ENCODE data around the gene SKP2. TPM values are rescaled to one million over a fixed set of nuclear protein-coding genes. Genes with fewer than 3 reads are reported as not detected.

Gene SKP2
- polyA plus RNA-seq, 1 donor from 2014 or later: 26.0 TPM

- Histone ChIP-seq H4K20me1 (ENCODE audit: insufficient read depth) (no peaks in the 10 kb centered on the region), H3F3A (ENCODE audit: insufficient read depth, low read length, poor library complexity, severe bottlenecking) (no peaks in the 10 kb centered on the region), H3K9me3 (ENCODE audit: low read length) (no peaks in the 10 kb centered on the region), H3K9me2 (ENCODE audit: insufficient read depth, low read length) (no peaks in the 10 kb centered on the region), H3K36me3 (ENCODE audit: insufficient read depth, low read length) (no peaks in the 10 kb centered on the region), H3K79me2 (replicated peaks; ENCODE audit: insufficient read depth, low read length) (no peaks in the 10 kb centered on the region), H3K27ac (ENCODE audit: low read length) (no peak overlapping the region), H3K9ac (ENCODE audit: low read length) (no peak overlapping the region), H3K4me2 (ENCODE audit: low read length) (no peak overlapping the region), H2AFZ (ENCODE audit: low read depth, low read length) (no peak overlapping the region), H3K4me3 (ENCODE audit: low read length) (no peak overlapping the region), H3K27me3 (ENCODE audit: insufficient read depth, low read depth, low read length) (no peaks in the 10 kb centered on the region)
- no peak for TF ChIP-seq SMC3 (conservative IDR thresholded peaks at IDR 0.05; ENCODE audit: poor library complexity)
- no peak for TF ChIP-seq TAF1 (IDR thresholded peaks at IDR 0.05; ENCODE audit: low read depth)
- no peak for TF ChIP-seq RAD21 (conservative IDR thresholded peaks at IDR 0.05)
- TF ChIP-seq EZH2 (IDR thresholded peaks at IDR 0.05; ENCODE audit: borderline replicate concordance, insufficient read depth, low read length, poor library complexity, severe bottlenecking): no peak
- no peak for TF ChIP-seq MXI1 (conservative IDR thresholded peaks at IDR 0.05; ENCODE audit: poor library complexity, severe bottlenecking)
- no peak for TF ChIP-seq EP300 (conservative IDR thresholded peaks at IDR 0.05; ENCODE audit: poor library complexity, severe bottlenecking)
- no peak for TF ChIP-seq CTCF (IDR thresholded peaks at IDR 0.05; ENCODE audit: poor library complexity, severe bottlenecking)
- no peak for TF ChIP-seq REST (IDR thresholded peaks at IDR 0.05; ENCODE audit: borderline replicate concordance)
- TF ChIP-seq POLR2AphosphoS5 (IDR thresholded peaks at IDR 0.05): no peak
Observed at GRCh38 chr5:36205329-36205728, 53.4 kb downstream of the SKP2 start.

GRCh38 chr5:36206913-36207312, 55.0 kb downstream of the SKP2 start:
- no peak for TF ChIP-seq CTCF (IDR thresholded peaks at IDR 0.05; ENCODE audit: poor library complexity, severe bottlenecking)
- no peaks in the 10 kb centered on the region for H3F3A ChIP-seq (ENCODE audit: insufficient read depth, low read length, poor library complexity, severe bottlenecking)
- H3K27me3 ChIP-seq (ENCODE audit: insufficient read depth, low read depth, low read length): no peaks in the 10 kb centered on the region
- no peaks in the 10 kb centered on the region for H3K9me2 ChIP-seq (ENCODE audit: insufficient read depth, low read length)
- no peak overlapping the region for H3K4me2 ChIP-seq (ENCODE audit: low read length)
- no peak overlapping the region for H3K4me3 ChIP-seq (ENCODE audit: low read length)
- no peaks in the 10 kb centered on the region for H3K36me3 ChIP-seq (ENCODE audit: insufficient read depth, low read length)
- H3K9me3 ChIP-seq (ENCODE audit: low read length): no peaks in the 10 kb centered on the region
- H3K9ac ChIP-seq (ENCODE audit: low read length): no peak overlapping the region
- H2AFZ ChIP-seq (ENCODE audit: low read depth, low read length): no peak overlapping the region
- H4K20me1 ChIP-seq (ENCODE audit: insufficient read depth): no peaks in the 10 kb centered on the region
- H3K79me2 ChIP-seq (replicated peaks; ENCODE audit: insufficient read depth, low read length): no peaks in the 10 kb centered on the region
- no peak overlapping the region for H3K27ac ChIP-seq (ENCODE audit: low read length)

Measured in neural cell (in vitro differentiated cells).